ENCODE measurements around the gene SLAMF1.

DNA sequence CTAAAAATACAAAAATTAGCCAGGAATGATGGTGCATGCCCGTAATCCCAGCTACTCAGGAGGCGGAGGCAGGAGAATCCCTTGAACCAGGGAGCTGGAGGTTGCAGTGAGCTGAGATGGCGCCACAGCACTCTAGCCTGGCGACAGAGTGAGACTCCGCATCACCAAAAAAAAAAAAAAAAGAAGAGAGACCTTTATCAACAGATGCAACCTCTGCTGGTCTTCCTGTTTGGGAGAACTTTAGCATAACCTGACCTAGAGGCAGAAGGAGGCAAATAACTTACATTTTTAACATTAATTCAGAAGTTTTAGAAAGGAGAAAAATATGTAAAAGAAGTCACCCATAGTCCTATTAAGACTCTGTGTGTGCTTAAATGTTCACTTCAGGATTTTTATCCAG lies 32.4 kb downstream of the SLAMF1 start:
- TF ChIP-seq, protein P1, sequence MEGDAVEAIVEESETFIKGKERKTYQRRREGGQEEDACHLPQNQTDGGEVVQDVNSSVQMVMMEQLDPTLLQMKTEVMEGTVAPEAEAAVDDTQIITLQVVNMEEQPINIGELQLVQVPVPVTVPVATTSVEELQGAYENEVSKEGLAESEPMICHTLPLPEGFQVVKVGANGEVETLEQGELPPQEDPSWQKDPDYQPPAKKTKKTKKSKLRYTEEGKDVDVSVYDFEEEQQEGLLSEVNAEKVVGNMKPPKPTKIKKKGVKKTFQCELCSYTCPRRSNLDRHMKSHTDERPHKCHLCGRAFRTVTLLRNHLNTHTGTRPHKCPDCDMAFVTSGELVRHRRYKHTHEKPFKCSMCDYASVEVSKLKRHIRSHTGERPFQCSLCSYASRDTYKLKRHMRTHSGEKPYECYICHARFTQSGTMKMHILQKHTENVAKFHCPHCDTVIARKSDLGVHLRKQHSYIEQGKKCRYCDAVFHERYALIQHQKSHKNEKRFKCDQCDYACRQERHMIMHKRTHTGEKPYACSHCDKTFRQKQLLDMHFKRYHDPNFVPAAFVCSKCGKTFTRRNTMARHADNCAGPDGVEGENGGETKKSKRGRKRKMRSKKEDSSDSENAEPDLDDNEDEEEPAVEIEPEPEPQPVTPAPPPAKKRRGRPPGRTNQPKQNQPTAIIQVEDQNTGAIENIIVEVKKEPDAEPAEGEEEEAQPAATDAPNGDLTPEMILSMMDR (IDR thresholded peaks at IDR 0.05): no peak
- TF ChIP-seq POLR2A (IDR thresholded peaks at IDR 0.05): no peak
